Activated CD8-positive, alpha-beta memory T cell treated with anti-CD3 and anti-CD28 coated beads, Interleukin-2, amount 50 U/mL, for 48 hours (primary cell): ENCODE data around the gene CDH13.

Source experiments
- DNase-seq: peaks from one replicate; pipeline ENCODE4 v3.0.0-alpha.2; 2020

CDH13 gene

DNA sequence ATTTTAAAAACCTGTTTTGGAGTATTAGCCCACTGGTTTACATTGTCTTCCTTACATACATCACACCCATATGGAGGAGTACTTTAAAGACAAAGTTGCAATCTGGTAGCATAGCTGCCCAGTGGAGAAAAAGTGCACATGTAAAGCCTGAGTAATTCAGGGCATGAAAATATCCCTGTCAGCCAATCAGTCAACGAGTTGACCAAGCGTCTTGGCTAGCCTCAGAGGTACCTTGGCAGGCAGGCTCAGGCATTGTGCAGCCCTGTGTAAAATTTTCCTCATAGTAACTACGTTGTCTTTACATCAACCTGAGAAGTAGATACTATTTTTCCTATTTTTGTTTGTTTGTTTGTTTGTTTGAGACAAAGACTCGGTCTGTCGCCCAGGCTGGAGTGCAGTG, 339.0 kb downstream of the CDH13 start:
- DNase-seq = no peak

GRCh38 chr16:82967424-82967823, 340.7 kb downstream of the CDH13 start:
- no peak for DNase-seq

DNA sequence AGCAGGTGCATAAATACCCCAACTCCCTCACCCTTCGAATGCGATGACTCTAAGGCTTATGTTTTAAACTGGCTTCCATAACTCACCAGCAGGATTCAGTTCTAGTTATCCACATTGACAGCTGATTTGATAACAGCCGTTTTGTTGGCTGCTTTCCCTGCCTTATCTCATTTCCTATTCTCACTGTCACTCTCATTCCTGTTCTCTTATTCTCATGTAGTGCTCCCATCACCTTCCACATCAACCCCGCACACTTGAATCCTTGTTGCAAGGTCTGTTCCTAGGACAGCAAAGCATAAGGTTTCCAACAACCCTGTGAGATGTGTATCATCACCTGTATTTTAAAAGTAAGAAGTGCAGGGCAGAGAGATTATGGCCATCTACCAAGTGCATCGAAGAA, 344.4 kb downstream of the CDH13 start:
- no peak for DNase-seq

DNA sequence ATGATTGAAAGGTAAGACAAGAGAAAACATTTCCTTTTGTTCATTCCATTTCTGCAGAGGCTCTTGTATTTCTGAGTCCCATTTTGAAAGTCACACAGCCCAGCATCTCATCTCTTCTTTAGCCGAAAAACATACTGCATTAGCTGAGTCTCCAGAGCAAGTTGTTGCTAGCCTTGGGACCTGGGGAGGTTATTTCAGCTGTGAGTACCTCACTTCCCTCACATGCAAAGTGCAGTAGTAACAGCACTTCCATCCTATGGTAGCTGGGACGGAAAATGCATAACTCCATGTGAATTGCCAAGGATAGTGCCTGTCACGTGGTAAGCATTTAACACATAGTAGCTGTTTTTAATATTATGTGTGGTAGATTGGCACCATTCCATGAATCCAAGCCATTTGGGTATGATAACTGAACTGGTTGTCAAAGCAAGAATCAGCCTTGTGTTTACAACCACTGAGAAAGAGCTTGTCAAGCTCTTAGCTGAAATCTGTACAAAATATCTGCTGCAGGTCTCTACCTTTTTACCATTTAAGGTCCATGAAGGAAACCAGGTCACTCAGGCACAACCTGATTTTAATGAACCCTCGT, 345.7 kb downstream of the CDH13 start:
- no peak for DNase-seq

- no peak for DNase-seq
These were observed 352.8 kb downstream of the CDH13 start for GRCh38 chr16:82979406-82980111.

- DNase-seq = no peak
These were observed 354.0 kb downstream of the CDH13 start for GRCh38 chr16:82980810-82981209.

DNA sequence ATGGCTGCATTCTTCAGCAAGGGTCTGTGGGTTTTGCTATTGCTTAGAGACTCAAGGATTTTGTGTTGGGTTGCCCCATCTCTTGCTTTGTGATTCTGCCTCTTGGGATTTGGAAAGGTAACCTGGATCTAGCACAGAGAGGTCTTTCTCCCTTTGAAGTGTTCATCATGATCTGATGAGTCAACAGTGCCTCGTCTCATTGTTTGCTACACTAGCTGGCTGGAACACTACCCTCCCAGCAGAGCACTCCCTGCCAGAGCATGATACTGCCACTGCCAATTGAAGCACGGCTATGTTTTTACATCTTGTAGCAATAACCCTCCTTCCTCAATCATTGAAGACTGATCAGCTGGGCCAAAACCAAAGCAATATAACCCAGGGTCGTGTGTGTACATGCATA, 361.0 kb downstream of the CDH13 start:
- DNase-seq = no peak

DNA sequence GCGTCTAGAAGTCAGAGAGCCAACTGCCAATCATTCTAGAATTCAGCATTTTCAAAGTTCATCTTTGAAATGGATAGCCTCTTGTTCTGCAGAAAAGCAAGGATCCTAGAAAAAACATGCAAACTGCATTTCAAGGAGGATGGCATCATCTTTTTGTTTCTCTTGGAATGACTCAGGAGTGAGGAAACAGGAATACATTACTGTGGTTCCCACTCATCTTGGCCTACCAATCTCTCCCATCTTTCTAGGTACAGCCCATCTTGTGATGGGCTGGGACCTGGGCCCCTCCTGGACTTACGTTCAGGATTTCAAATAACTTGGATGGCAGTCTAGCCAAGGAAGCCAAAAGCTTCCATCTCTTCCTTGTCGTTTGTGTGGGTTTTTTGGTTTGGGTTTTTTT, 363.4 kb downstream of the CDH13 start:
- DNase-seq = no peak

DNA sequence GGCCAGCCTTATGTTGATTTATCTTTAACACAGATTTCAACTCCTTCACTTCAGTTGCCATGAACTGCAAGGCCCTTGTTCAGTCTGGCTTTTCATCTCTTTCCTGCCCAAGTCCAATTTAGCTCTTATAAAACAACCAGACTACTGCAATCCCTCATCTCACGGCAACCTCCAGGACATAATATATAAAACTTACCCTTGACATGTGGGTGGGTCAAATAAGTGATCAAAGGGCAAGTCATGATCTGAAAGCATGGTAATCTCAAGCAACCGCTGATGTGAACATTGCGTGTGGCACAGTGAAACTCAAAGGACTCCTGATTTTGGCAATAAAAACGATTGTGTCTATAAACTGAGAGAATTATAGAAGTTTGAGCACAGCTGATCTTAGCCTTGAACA, 364.6 kb downstream of the CDH13 start:
- DNase-seq = no peak

DNA sequence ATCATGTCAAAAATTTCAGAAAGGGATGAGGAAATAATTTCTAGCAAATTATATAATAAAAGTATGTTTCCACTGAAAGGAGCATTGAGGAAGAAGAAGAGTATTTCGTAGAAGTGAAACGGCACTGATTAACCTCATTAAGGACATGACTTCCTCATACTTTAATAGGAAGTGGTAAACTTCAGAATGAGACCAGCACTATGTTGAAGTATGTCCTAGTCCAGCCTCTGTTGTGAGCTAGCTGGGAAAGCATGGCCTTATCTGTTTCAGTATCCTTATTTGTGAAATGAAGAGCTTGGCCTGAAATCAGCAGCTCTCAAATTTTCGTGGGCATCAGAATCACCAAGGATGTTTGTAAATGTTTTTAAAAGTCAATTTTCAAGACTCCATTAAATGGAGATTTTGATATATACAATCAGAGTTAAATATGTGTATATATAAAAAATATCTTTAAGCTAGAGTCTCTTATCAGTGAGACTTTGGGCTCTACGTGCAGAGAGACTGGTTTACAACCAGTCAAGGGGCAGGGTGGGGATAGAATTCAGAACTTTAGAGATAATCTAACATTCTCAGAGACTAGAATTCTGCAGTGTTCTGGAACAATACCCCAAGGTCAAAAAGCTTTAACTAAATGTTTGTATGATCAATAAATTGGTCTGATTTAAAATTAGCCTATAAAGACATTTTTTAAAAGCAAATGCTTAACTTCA, 365.4 kb downstream of the CDH13 start:
- DNase-seq = no peak

GRCh38 chr16:82992786-82993185, 366.0 kb downstream of the CDH13 start:
- no peak for DNase-seq

DNA sequence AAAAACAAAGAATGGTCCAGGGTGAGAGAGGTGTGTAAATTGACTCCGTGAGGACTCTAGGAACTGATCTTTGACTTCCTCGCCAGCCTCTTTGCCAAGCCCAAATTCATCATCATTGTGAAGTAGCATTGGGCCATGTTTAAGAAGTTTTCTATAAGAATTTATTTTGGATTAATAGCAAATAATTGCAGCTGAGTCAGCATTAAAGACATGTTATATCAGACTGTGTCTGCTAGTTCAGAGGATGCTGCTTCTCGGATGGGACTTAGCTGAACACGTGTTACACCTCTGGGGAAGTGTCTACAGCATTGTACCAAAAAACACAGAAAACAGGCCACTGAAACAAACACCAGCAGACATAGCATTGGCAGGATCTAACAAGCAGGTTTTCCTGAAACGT, 366.6 kb downstream of the CDH13 start:
- DNase-seq = no peak

GRCh38 chr16:82993926-82994325, 367.2 kb downstream of the CDH13 start:
- no peak for DNase-seq

- DNase-seq = no peak
These were observed 368.6 kb downstream of the CDH13 start for GRCh38 chr16:82995286-82995923.

DNA sequence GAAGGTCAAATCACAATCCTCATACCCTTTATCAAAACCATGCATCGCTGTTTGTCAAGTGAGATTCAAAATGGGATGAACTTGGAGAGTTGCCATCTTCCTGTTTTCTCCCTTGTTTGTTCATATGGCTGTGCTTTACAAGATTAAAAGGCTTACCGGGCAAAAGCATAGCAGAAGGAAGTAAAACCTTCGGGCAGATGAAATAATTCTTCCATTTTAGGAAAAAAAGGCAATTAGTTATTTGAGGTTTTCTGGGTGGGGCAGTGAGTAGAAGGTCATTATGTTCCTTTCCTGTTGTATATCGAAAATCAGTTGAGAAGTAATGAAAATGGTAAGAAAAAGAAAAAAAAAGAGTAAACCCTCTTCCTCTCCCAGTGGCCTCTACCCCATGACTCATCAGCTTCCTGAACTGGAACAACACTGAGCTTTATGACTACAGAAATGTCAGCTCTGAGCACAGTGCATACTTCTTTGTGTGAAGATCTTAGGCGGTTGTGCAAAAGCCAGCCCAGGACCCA, 369.2 kb downstream of the CDH13 start:
- no peak for DNase-seq

GRCh38 chr16:82996814-82997213, 370.0 kb downstream of the CDH13 start:
- no peak for DNase-seq

DNA sequence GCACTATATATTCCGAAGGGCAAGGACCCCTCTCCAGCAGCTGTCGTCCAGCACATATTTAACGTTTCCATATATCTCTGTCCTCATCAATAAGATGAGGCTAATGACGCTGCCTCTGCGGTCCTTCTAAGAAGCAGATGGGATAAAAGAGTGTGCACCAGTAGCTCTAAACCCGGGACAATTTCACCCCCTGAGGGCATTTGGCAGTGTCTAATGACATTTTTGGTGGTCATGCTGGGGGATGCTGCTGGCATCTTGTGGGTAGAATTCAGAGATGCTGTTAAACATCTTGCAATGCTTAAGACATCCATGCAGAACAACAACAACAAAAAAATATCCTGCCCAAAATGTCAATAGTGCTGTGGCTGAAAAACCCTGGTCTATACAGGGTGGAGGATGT, 372.9 kb downstream of the CDH13 start:
- no peak for DNase-seq

GRCh38 chr16:83002351-83003334, 375.9 kb downstream of the CDH13 start:
- no peak for DNase-seq

- no peak for DNase-seq
These were observed 378.3 kb downstream of the CDH13 start for GRCh38 chr16:83004868-83005652.

DNA sequence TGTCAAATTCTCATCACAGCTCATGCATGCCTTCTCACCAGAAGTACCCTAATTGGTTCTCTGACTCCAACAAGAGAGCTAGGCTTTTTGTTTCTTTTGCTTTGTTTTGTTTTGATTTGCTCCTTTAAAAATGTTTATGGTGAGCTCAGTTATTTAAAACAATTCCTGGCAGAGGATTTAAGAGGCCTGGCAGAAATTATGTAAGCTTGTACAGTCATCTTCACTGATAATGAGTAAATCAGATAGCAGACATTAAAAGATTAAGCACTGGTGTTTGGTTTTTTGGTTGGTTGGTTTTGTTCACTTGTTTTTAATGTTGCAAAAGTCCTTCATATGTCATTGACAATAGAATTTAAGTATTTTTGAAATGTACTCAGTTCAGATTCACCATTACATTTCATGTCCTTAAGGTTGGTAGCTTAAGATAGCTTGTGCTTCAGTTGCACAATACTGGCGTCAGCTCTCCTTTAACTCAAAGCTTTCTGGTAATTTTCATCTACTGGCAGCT, 378.9 kb downstream of the CDH13 start:
- no peak for DNase-seq
